ENCODE results near the gene RNF146.
"Not testable (repeated sequence)": the region's sequence is repeated elsewhere in the genome, so short reads cannot be mapped to it uniquely, and the experiment has no call there.

RNF146 gene

GRCh38 chr6:127288705-127289104 lies 22.0 kb downstream of the RNF146 start:
- DNase-seq = no peak

- no peak for DNase-seq
Measured at GRCh38 chr6:127289934-127290333, 23.3 kb downstream of the RNF146 start.

GRCh38 chr6:127290391-127291265 lies 24.0 kb downstream of the RNF146 start:
- DNase-seq = no peak

- no peak for DNase-seq
Measured at GRCh38 chr6:127291495-127291894, 24.8 kb downstream of the RNF146 start.

GRCh38 chr6:127297502-127298070 lies 30.9 kb downstream of the RNF146 start:
- DNase-seq = no peak

- DNase-seq = no peak
Measured at GRCh38 chr6:127298475-127298874, 31.8 kb downstream of the RNF146 start.

GRCh38 chr6:127299522-127300240 lies 33.0 kb downstream of the RNF146 start:
- no peak for DNase-seq

GRCh38 chr6:127300411-127300810 lies 33.7 kb downstream of the RNF146 start:
- DNase-seq = no peak

- DNase-seq = no peak
Measured at GRCh38 chr6:127301199-127301700, 34.6 kb downstream of the RNF146 start.

- peak; percentile 33 for DNase-seq
Measured at GRCh38 chr6:127302728-127303660, 36.3 kb downstream of the RNF146 start.

GRCh38 chr6:127303917-127304316 lies 37.3 kb downstream of the RNF146 start:
- no peak for DNase-seq

GRCh38 chr6:127305741-127306140 lies 39.1 kb downstream of the RNF146 start:
- no peak for DNase-seq

GRCh38 chr6:127317388-127318128 lies 50.9 kb downstream of the RNF146 start:
- DNase-seq = no peak

- no peak for DNase-seq
Measured at GRCh38 chr6:127319686-127320085, 53.0 kb downstream of the RNF146 start.

- no peak for DNase-seq
Measured at GRCh38 chr6:127328043-127328609, 61.5 kb downstream of the RNF146 start.

GRCh38 chr6:127331256-127331655 lies 64.6 kb downstream of the RNF146 start:
- not testable (repeated sequence) for DNase-seq

- DNase-seq = no peak
Measured at GRCh38 chr6:127332383-127332961, 65.8 kb downstream of the RNF146 start.
